ENCODE data around the gene FAM50A.
A peak's percentile ranks its signal among the peaks of the same experiment; 100 is the strongest.
"Not testable (repeated sequence)": the region's sequence is repeated elsewhere in the genome, so short reads cannot be mapped to it uniquely, and the experiment has no call there.

FAM50A gene

DNA sequence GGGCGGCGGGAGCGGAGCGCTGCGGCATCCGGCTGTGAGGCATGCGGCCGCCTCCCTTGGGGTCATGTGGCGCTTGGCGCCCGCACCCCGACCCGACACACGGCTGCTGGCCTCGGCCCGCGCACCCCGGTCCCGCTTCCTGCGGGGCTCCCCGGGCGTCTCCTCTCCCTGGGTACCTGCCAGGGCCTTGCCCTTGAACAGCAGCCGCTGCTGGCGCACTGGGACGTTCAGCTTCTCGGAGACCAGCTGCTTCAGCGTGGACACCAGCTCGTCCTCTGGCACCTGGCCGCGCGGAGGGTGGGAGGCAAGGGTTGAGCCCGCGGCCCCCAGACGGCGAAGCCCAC lies 42.1 kb downstream of the FAM50A start:
- DNase-seq, result peak; percentile 43

DNA sequence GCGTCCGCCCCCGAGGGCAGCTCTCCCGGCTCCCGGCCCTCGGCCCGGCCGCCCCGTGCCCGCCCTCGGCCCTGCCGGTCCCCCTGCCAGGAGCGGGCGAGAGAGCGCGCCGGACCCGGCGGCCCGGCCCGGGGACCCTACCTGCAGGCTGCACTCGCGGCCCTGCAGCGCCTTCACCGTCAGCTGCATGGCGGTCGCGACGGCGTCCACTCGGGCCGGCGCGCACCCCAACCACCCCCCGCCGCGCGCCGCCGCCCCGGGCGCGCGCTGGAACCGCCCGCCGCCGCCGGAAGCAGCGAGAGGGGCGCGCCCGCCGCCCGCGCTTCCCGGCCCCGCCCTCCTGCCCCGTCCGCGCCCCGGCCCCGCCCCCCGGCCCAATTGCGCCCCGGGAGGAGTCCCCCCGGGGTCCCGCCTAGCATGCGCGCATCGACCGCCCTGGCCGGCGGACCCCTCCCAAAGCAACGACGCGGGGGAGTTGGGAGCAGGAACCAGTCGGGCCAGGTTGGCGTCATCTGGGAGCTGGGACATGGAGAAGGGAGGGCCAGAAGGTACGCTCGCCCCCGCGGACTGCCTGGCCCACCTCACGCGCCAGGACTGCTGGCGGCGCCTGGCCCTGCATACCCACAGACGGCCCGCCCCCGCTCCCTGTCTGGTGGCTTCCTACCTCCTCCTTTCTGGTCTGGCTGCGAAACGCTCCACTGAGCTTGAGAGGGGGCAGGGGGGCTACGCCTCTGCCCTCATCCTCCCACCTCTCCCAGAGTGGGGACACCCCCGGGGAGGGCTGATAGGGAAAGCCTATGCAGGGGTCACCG lies 42.7 kb downstream of the FAM50A start, which contains the start of gene UBL4A:
UBL4A (minus strand) TSS at position 220 of the 812 bp plus-strand sequence; CDS start at position 189, 31 bp downstream.
- DNase-seq, result peak; percentile 68

DNA sequence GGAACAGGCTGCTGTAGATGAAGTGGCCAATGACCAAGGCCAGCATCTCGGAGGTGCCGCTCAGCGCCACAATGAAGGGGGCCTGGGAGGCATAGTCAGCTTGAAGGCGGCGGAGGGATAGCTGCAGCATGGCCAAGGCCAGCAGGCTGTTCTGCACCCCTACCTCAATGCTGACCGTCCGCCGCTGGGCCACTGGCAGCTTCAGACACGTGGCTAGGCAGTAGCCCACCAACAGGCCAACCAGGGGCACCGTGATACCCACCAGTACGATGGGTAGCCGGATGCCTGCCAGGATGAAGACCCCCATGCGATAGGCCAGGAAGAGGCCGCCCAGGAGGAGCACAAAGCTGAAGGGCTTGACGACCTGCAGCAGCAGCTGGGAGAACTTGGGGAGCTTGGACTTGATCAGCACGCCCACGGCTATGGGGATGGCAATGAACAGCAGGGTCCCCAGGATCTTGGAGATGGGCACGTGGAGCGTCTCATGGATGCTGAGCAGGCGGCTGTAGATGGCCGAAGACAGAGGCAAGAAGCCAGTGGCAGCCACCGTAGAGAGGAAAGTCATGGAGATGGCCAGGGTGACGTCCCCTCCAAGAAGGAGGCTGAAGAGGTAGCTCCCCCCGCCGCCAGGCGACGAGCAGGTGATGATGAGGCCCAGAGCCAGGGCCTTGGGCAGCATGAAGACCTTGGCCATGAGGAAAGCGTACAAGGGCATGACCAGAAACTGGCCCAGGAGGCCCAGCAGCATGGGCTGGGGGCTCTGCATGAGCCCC lies 43.8 kb downstream of the FAM50A start:
- no peak for DNase-seq

DNA sequence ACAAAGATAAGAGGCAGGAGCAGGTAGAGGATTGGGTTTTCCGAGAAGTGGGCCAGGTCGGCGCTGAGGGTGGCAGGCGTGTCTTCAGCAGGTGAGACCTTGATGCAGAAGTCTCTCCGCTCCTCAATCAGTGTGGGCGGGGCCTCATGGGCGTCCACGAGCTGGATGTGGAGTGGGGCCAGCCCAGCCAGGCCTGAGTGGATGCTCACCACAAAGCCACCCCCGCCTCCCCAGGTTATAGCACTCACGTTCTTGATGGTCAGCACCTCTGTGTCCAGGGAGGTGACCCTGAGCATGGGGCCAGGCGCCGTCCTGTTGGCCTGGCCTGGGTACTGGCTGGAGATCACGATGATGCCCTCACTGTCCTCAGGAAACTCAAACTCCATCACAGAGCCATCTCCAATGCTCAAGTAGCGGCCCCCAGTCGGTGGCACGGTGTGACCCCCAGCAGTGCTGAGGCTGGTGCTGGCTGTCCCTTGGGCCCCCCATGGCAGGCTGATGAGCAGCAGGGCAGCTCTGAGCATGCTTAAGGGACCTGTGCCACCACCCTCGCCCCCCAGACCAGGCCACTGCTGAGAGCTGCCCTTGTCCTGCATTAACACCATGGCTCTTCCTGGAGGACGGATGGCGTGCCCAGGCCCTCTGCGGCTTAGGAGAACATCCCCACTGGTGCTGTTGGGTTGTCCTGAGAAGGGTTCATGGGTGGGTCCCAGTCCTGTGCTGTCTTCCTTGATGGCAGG lies 44.6 kb downstream of the FAM50A start:
- no peak for DNase-seq

DNA sequence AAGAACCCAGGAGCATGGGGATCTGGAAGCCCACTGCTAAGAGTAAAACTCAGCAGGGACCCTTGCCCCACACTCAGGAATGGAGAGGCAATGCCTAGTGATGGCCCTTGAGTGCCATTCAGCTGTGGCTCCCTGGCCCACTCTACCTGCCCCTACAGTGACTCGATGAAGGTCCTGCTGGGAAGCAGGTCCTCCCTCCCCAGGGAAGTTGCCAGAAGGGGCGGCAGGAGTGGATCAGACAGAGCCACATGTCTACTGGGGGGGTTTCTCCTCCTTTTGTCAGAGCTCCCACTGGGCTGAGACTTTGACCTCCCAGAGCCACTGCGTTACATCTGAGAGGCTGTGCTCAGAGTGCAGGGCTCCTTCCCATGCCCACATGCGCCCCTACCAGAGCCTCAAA lies 45.2 kb downstream of the FAM50A start:
- no peak for DNase-seq

DNA sequence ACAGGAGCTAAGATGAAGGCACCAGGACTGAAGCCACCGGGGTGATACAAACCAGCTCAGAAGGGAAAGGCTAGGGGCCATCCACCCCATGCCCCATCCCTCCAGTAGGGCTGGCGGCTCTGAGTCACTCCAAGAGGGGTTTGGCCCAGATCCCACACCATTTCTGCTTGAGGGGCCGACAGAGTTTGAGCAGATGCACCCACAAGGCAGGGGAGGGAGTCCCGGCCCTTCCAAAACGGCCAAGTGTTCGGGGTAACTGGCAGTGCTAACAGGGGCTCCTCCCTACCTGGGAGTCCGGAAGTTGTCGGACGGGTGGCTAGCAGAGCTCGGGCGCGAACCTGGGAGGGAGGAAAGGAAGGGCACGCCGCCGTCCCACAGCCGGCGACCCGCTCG lies 46.1 kb downstream of the FAM50A start:
- no peak for DNase-seq

DNA sequence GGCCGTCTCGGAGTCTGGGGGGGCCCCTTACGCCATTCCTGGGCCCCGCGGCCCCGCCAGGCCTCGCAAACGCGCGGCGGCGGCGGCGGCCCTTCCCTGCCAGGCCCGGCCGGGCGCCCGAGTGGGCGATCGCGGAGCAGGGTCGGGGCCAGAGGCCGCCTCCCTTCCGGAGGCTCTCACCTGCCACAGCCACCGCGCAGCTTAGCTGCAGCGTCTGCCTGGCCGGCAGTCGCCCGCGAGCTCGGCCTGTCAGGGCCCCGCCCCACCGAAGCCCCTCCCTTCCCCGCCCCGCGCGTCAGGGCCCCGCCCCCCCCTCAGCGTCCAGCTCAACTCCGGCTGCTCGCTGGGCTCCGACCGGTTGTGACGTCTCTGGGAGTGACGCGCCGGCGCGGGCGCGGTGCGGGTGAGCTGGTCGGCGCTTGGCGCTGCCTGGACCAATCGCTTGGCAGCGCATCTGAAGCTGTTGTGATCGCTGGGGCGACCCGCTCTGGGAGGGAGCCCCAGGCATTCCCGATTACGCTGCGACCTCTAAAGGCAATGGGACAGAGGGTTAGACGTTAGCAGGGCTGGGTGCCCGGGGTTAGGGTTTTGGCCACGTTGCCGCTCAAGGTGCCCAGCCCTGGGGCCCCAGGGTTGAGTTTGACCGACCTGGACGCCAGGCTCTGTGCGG lies 46.6 kb downstream of the FAM50A start, which contains the start of gene SLC10A3:
SLC10A3 (minus strand) TSS at position 216 of the 670 bp plus-strand sequence. CDS start 1,689 bp downstream, outside the sequence.
- peak; percentile 95 for DNase-seq

DNA sequence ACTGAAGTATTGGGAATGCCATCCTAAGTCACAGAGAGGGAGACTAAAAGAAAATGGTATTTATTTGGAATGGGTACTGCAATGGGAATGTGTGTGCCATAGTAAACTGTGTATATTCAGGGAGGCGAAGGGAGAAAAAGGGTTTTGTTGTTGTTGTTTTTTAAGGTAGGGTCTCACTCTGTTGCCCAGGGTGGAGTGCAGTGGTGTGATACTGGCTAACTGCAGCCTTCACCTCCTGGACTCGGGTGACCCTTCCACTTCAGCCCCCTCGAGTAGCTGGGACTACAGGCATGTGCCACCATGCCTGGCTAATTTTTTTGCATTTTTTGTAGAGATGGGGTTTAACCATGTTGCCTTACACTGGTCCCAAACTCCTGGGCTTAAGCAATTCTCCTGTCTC lies 50.8 kb downstream of the FAM50A start:
- DNase-seq, result no peak

DNA sequence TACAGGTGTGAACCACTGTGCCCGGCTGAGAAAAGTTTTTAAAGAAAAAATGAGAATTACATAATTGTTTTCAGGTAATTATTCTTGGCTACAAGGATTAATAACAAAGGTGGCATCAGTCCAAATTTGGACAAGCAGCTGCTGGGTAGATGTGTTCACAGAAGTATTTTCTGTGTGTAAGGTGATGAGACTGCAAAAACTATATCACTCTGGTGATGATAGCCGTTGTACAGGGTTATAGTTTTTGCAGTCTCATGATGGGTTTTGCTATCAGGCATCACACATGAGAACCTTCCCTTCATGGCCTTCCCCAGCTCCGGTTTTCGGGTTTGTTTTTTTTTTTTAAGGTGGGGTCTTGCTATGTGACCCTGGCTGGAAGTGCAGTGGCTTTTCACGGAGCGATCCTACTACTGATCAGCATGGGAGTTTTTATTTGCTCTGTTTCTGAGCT lies 51.6 kb downstream of the FAM50A start:
- DNase-seq, result no peak

DNA sequence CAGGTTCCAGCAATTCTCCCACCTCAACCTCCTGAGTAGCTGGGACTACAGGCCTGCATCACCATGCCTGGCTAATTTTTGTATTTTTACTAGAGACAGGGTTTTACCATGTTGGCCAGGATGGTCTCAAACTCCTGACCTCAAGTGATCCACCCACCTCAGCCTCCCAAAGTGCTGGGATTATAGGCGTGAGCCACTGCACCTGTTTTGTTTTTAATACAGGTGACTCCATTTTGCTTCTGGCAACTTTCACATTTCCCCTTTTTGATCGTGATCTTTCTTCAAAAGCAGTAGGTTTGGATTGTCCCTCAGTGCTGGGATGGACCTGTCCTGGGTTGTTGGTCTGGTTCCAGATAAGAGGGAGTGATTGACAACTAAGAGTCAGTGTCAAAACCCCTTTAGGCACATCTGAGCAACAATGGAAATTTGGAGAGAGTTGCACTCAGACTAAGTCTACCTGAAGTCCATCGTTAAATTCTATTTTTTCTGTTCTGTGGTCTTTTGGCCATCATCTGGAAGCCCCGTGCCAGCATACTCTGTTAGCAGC lies 52.7 kb downstream of the FAM50A start:
- DNase-seq, result not testable (repeated sequence)
